Pons (tissue), 1 donor: ENCODE data around the gene NEUROG1.

ENCODE experiments used
- DNase-seq: peaks from one replicate; pipeline ENCODE4 v3.0.0-alpha.2; 2016; ENCODE audit warnings: low spot score

NEUROG1 gene

DNA sequence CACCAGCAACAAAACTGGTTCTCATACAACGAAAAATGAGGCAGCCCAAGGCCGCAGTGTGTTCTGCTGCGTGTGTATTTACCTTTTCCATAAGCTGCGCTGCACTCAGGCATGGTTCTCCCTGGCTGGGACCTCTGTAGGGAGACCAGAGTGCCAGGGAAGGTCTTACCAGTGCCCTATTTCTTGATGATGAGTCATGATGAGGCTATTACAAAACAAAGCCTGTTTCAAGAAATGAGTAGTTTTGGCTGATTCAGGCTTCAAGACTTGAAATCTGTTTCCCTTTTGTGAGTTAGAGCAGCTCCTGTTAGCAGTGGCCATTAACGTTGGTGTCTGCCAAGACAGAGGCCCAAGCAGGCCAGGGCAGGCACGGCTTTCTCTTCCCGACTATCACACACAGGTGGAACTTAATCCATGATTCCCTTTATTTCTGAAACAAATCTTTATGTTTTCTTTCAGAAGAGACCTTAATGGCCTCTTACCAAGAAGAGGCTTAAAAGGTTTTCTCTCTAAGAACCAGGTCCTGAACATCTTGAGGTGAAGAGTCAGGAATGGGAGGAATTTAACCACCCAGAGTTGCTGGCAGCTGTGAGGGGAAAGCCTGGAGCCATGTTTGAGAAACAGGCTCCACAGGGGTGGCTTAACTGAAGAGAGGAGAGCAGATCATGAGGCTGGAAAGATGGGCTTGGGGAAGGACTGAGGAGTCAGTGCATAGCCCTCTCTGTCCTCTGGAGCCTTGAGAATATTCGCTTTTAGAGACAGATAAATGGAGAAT, 42.2 kb downstream of the NEUROG1 start:
- DNase-seq = peak; percentile 11

GRCh38 chr5:135492319-135492626, 43.5 kb downstream of the NEUROG1 start:
- DNase-seq = no peak

DNA sequence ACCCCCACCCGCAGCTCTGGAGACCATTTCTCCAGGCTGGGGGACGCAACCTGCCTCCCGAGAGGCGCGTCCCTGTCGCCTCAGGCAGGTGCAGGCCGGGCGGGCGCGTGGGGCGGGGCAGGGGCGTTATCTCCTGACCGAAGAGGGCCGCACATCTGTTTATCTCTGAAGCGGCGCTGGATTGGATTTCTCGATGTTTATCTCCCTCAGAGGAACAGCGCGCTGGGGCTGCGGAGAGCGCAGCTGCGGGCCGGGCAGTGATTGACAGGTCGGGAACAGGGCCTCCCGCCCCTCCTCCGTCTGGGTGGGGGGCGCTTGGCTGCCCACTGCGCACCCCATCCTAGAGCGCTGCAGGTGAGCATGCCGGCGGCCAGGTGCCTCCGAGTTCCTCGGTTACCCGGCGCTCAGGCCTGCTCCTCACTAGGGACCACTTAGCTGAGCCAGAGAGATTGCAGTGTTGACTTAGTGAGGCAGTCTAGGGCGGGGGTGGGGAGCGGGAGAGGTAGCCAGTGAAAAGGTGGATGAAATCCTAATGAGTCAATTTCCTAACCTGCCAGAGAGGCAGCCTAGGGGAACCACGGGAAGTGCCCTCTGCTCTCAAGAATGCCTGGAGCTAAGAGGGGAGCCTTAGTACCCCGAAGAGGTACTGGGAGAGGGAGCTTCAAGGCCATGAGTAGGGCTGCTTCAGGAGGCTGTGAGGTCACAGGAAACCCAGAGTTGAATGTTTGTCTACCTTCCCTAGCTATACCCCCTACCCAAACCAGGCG, 44.0 kb downstream of the NEUROG1 start:
- no peak for DNase-seq

GRCh38 chr5:135491038-135491551, 44.7 kb downstream of the NEUROG1 start:
- DNase-seq = no peak

- DNase-seq = no peak
Observed at GRCh38 chr5:135490245-135491037, 45.3 kb downstream of the NEUROG1 start.

GRCh38 chr5:135489466-135490244, 46.1 kb downstream of the NEUROG1 start:
- DNase-seq = no peak

DNA sequence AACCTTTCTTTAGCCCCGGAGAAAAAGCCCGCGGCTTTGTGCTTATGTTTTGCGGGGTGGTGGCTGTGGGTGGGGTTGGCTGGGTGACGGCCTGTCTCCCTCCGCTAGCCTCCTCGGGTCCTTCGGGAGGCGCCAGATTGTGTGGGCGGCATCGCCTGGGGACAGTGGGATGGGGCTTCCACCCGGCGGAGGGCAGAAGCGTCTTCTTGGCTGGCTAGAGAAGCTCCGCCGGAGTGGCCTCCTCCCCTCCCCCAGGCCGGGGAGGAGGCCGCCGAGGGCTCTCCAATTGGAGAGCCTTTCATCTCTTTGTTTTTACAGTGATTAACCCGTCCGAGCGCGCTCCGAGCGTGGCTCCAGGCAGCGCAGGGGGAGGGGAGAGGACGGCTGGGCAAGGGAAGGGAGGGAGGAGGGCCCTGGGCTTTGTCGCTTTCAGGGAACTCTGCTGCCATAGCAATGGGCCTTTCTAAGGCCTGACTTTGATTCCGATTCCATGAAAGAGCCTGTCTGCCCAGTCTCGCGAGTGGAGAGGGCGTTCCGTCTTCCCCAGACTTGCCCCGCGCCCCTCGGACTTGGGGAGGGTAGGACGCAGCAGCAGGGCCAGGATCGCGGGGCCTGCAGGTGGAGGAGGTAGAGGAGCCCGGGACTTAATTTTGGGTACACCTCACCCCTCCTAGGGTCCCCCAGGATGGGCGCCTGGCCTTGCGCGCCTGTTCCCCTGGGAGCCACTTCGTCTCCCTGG, 46.9 kb downstream of the NEUROG1 start:
- DNase-seq = peak; percentile 27

DNA sequence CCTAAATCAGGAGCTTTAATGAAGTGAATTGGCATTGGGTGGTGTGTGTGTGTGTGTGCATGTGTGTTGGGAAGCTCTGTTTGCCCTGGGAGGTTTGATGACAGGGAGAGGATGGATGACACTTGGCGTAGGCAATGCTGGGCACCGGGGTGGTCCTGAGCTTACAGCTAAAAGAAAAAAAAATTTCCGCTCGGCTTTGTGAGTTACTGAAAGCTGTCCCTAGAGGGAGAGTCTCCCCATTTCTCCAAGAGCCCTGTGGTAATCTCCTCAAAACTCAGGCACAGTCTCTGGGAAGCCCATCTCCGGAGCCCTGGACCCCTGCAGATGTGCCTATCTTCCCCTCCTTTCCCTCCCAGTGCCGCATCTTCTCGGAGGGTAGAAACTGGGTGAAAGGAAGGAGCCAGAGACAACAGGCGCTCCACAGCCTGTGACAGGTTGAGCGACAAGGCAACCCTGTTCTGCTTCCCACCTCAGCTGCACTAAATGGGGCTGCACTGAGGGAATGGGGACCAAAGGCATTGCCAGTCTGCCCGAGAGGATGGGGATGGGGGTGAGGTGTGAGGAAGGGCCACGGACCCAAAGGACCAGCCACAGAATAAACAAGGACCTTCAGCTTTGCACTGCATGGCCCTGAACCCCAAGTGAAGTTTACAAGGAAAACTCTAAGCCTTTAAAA, 47.8 kb downstream of the NEUROG1 start:
- DNase-seq = no peak

DNA sequence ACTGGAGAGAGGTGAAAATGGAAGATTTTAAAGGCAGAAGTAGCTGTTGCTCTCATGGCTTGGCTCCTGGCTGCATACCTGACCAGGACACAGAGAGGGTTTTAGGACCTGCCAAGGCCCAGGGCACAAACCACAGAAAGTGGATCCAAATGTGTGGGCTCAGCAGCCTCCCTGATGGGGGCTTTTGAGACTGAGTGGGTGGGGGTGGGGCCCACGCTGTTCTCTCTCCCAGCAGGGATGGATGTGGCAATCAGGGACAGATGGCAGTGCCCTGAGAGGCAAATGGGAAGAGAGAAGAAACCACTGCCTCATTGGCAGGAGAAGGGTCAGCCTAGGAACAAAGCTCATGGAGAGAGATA, 48.7 kb downstream of the NEUROG1 start:
- DNase-seq = no peak

DNA sequence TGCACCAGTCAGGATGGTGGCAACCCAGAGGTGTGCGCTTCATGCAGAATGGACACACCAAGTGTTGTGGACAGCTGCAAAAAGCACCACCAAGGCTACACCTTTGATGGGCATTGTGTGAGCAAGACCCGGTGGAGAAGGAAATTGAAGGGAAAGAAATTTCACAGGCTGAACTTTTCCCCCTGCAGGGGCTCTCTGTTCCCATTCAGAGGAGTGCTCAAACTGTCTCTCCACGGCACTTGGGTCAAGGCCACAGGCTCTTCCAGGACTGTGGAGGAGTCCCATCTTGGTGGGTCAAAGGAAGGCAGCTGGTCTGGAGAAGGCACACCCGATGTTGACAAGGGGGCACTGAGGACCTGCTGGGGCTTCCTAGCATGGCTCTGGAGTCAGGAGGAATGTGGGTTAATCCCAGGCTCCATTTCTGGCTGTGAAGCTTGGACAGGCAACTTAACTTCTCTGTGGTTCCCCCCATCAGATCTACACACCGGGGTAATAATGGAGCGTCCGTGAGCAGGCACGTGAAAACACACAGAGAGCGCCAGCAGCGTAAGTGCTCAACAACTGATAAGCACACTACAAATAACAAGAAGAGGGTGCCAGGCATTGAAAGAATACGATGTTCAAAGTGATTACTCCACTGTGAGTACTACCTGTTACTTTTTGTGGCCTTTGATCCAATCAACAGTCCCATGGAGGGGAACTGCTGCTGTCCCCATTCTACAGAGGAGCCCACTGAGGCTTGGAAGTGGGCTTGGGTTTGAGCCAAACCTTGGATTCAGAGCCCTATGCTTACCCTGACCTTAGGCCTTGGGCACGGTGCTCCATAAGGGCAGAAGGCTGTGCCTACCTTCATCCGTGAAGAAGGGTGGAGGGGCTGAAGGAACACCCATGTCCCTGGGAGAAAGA, 49.4 kb downstream of the NEUROG1 start:
- no peak for DNase-seq

- no peak for DNase-seq
Observed at GRCh38 chr5:135484674-135485086, 51.1 kb downstream of the NEUROG1 start.
